Caco-2 (cell line): ENCODE data around the gene CC2D1A. TPM values are rescaled to one million over a fixed set of nuclear protein-coding genes. Genes with fewer than 3 reads are reported as not detected.

ENCODE experiments used
- BruUV-seq: library from RNA; stranded (reverse); fragments of 400-500 nt; replicated peaks from 2 replicates; lab custom pipeline; 2021; lab: Mats Ljungman, UMichigan
- CTCF ChIA-PET: fragments of 300-600 bp; sonication (Branson Sonifier 250); formaldehyde crosslinking; loops from one replicate; lab custom pipeline; 2022; ENCODE audit warnings: antibody characterized with exemption; lab: Charles Lee
- POLR2A ChIA-PET: fragments of 300-600 bp; sonication (Branson Sonifier 250); formaldehyde crosslinking; loops from one replicate; lab custom pipeline; 2022; ENCODE audit warnings: antibody characterized with exemption; lab: Charles Lee
- DNase-seq, 2 experiments: peaks; one replicate each; pipeline versions ENCODE4 v3.0.0 to v3.0.0-alpha.2; 2020 to 2022
- H3K27me3 ChIP-seq: replicated peaks from 2 replicates; pipeline ENCODE4 v1.6.0; 2011; ENCODE audit warnings: low read length; ENCODE audit not compliant: control insufficient read depth, insufficient read depth
- H3K36me3 ChIP-seq: 2 replicates; pipeline ENCODE4 v1.5.1; 2011; ENCODE audit warnings: low read length; ENCODE audit not compliant: control insufficient read depth, insufficient read depth
- H3K4me1 ChIP-seq: fragments of 250-450 bp; sonication (Bioruptor Pico); 2 replicates; pipeline ENCODE4 v1.5.1; 2020; ENCODE audit warnings: mild to moderate bottlenecking
- H3K4me3 ChIP-seq: 2 replicates; pipeline ENCODE4 v1.5.1; 2011; ENCODE audit warnings: low read depth, mild to moderate bottlenecking, control low read depth, low read length
- H3K9me3 ChIP-seq: fragments of 250-450 bp; sonication (Bioruptor Pico); 2 replicates; pipeline ENCODE4 v1.5.1; 2020; ENCODE audit warnings: mild to moderate bottlenecking, moderate library complexity
- H3K27ac Mint-ChIP-seq: one replicate; pipeline ENCODE4 v1.8.0; 2022; ENCODE audit warnings: mixed read lengths; ENCODE audit not compliant: unreplicated experiment
- H3K27me3 Mint-ChIP-seq: one replicate; pipeline ENCODE4 v1.8.0; 2022; ENCODE audit warnings: mixed read lengths; ENCODE audit not compliant: insufficient read depth, unreplicated experiment
- H3K36me3 Mint-ChIP-seq: one replicate; pipeline ENCODE4 v1.8.0; 2022; ENCODE audit warnings: mild to moderate bottlenecking, mixed read lengths; ENCODE audit not compliant: insufficient read depth, unreplicated experiment
- H3K4me1 Mint-ChIP-seq: one replicate; pipeline ENCODE4 v1.8.0; 2022; ENCODE audit warnings: low read depth, mixed read lengths; ENCODE audit not compliant: unreplicated experiment
- H3K4me3 Mint-ChIP-seq: one replicate; pipeline ENCODE4 v1.8.0; 2022; ENCODE audit warnings: mild to moderate bottlenecking, moderate library complexity, mixed read lengths; ENCODE audit not compliant: unreplicated experiment
- H3K9me3 Mint-ChIP-seq: one replicate; pipeline ENCODE4 v1.8.0; 2022; ENCODE audit warnings: mixed read lengths; ENCODE audit not compliant: unreplicated experiment
- intact Hi-C: fragments of 100-400 bp; cut with micrococcal nuclease; formaldehyde crosslinking; loops from one replicate; pipeline ENCODE4 v1.10.0; 2022; ENCODE audit not compliant: unreplicated experiment
- total RNA-seq: library from RNA; stranded (reverse); gene quantifications from 2 replicates; pipeline ENCODE4 v1.2.3, GENCODE V29; 2022
- TF ChIP-seq, protein P1 (sequence below), 2 experiments: fragments of 200-600 bp in 1 of 2; IDR thresholded peaks; 1 replicate in 1 of 2; 2 replicates in 1 of 2; pipeline versions ENCODE4 v1.5.1 to v1.8.0; 2011 to 2022; ENCODE audit warnings: antibody characterized with exemption in 1 of 2, control low read depth in 1 of 2, inconsistent platforms in 1 of 2, low read depth in 1 of 2, low read length in 1 of 2, mild to moderate bottlenecking in 1 of 2, moderate library complexity in 1 of 2; ENCODE audit not compliant: insufficient read depth in 1 of 2, severe bottlenecking in 1 of 2, unreplicated experiment in 1 of 2

The CC2D1A gene
- total RNA-seq, 1 experiment from 2014 or later, result 48.2 TPM

DNA sequence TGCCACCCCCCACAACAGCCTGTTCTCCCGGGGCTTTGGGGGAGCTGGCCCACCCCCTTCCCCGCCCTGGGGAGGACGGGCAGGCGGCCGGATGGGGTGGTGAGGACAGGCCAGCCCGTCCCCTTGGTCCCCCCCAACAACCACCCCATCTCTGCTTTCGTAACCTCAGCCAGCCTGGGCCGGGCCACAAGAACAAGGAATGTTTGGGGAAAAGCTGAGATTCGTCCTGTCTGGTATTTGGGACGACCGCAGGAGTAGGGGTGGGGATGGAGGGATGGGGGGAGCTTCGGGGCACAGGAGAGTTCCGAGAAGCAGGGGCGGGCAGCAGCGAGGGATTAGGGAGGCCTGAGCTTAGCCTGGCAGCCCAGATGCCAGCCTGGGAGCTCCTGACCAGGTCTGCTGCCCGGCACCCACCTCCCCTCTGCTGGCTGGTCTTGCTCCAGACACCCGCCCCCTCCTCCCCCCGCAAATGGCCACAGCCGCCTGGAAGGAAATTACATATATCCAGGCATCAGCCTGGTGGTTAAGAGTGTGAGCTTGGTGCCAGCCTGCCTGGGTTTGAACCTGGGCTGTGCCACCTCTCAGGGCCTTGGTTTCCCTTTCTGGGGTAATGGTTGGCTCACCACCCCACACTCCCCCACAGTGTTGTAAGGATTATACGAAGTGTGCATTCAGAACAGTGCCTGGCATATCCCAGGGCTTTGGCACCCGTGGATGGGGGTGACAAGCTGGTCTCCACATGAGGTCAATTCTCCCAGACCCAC is 32.5 kb downstream of the CC2D1A start, which contains the start of gene PODNL1:
Gene PODNL1, minus strand, starts transcription at position 117 of the 764 bp plus-strand sequence. CDS start 236 bp downstream, outside the sequence.
- Mint-ChIP-seq H3K9me3 (no peaks in the 10 kb centered on the region), H3K27me3 (no peaks in the 10 kb centered on the region), H3K4me3 (no peak within 1 kb of the TSS), H3K27ac (no peak within 1 kb of the TSS), H3K4me1 (no peaks in the 10 kb centered on the region), H3K36me3 (no peaks in the 10 kb centered on the region)
- Histone ChIP-seq H3K9me3 (no peaks in the 10 kb centered on the region), H3K36me3 (no peaks in the 10 kb centered on the region), H3K27me3 (no peaks in the 10 kb centered on the region), H3K4me3 (no peak within 1 kb of the TSS), H3K4me1 (no peaks in the 10 kb centered on the region)
- intact Hi-C loops, result no loop called here
- no peak for DNase-seq
- ChIA-PET POLR2A (no interaction called here), CTCF (interaction anchor here (0.5 to 0.7 kb wide), 2 partner anchors 66 to 138 kb away, joined by 3 read pairs; no protein-coding TSS in a partner anchor)
- TF ChIP-seq, protein P1, sequence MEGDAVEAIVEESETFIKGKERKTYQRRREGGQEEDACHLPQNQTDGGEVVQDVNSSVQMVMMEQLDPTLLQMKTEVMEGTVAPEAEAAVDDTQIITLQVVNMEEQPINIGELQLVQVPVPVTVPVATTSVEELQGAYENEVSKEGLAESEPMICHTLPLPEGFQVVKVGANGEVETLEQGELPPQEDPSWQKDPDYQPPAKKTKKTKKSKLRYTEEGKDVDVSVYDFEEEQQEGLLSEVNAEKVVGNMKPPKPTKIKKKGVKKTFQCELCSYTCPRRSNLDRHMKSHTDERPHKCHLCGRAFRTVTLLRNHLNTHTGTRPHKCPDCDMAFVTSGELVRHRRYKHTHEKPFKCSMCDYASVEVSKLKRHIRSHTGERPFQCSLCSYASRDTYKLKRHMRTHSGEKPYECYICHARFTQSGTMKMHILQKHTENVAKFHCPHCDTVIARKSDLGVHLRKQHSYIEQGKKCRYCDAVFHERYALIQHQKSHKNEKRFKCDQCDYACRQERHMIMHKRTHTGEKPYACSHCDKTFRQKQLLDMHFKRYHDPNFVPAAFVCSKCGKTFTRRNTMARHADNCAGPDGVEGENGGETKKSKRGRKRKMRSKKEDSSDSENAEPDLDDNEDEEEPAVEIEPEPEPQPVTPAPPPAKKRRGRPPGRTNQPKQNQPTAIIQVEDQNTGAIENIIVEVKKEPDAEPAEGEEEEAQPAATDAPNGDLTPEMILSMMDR (IDR thresholded peaks at IDR 0.05; ENCODE audit: insufficient read depth in 1 of 2, low read depth in 1 of 2, low read length in 1 of 2, severe bottlenecking in 1 of 2, unreplicated experiment in 1 of 2), result no peak
- BruUV-seq, result no TSS peak

- BruUV-seq, result no TSS peak
- TF ChIP-seq, protein P1 (IDR thresholded peaks at IDR 0.05; ENCODE audit: insufficient read depth in 1 of 2, low read depth in 1 of 2, low read length in 1 of 2, severe bottlenecking in 1 of 2, unreplicated experiment in 1 of 2), result no peak
- no peaks in the 10 kb centered on the region for H3K36me3 Mint-ChIP-seq
- no peak for DNase-seq
- H3K4me3 ChIP-seq, result no peak overlapping the region
- ChIA-PET CTCF (no interaction called here), POLR2A (no interaction called here)
- no peaks in the 10 kb centered on the region for H3K9me3 Mint-ChIP-seq
- H3K4me1 ChIP-seq, result no peaks in the 10 kb centered on the region
- no peak overlapping the region for H3K4me3 Mint-ChIP-seq
- H3K27ac Mint-ChIP-seq, result no peak overlapping the region
- no peaks in the 10 kb centered on the region for H3K27me3 Mint-ChIP-seq
- H3K9me3 ChIP-seq, result no peaks in the 10 kb centered on the region
- intact Hi-C loops, result no loop called here
- H3K27me3 ChIP-seq, result no peaks in the 10 kb centered on the region
- H3K36me3 ChIP-seq, result no peaks in the 10 kb centered on the region
- no peaks in the 10 kb centered on the region for H3K4me1 Mint-ChIP-seq
Observed at GRCh38 chr19:13942023-13942684, 36.2 kb downstream of the CC2D1A start.

- no TSS peak for BruUV-seq
- TF ChIP-seq, protein P1 (IDR thresholded peaks at IDR 0.05; ENCODE audit: insufficient read depth in 1 of 2, low read depth in 1 of 2, low read length in 1 of 2, severe bottlenecking in 1 of 2, unreplicated experiment in 1 of 2), result no peak
- H3K27ac Mint-ChIP-seq, result no peak overlapping the region
- Histone ChIP-seq H3K36me3 (no peaks in the 10 kb centered on the region), H3K9me3 (no peaks in the 10 kb centered on the region), H3K4me1 (no peaks in the 10 kb centered on the region), H3K27me3 (no peaks in the 10 kb centered on the region), H3K4me3 (no peak overlapping the region)
- no peaks in the 10 kb centered on the region for H3K36me3 Mint-ChIP-seq
- H3K4me1 Mint-ChIP-seq, result no peaks in the 10 kb centered on the region
- ChIA-PET CTCF (no interaction called here), POLR2A (no interaction called here)
- H3K27me3 Mint-ChIP-seq, result no peaks in the 10 kb centered on the region
- intact Hi-C loops, result no loop called here
- no peaks in the 10 kb centered on the region for H3K9me3 Mint-ChIP-seq
- no peak for DNase-seq
- H3K4me3 Mint-ChIP-seq, result no peak overlapping the region
Observed at GRCh38 chr19:13946414-13946813, 40.4 kb downstream of the CC2D1A start.
